HG03039 (cell line): Measurements from ENCODE around the gene HINT3.
"Not testable (repeated sequence)": the region's sequence is repeated elsewhere in the genome, so short reads cannot be mapped to it uniquely, and the experiment has no call there.

ENCODE experiments used
- ATAC-seq: cut with Tn5 transposase; IDR thresholded peaks from one replicate; pipeline ENCODE4 v1.9.1; 2021; ENCODE audit warnings: mild to moderate bottlenecking, moderate library complexity; ENCODE audit not compliant: unreplicated experiment

Gene HINT3

GRCh38 chr6:125994670-125995488, 38.3 kb downstream of the HINT3 start:
- no peak for ATAC-seq

- peak; percentile 93 for ATAC-seq
Observed at GRCh38 chr6:125995972-125996580, 39.5 kb downstream of the HINT3 start.

- ATAC-seq: no peak
Observed at GRCh38 chr6:126002755-126003679, 46.4 kb downstream of the HINT3 start.

- ATAC-seq: no peak
Observed at GRCh38 chr6:126007800-126008199, 51.2 kb downstream of the HINT3 start.

- ATAC-seq: no peak
Observed at GRCh38 chr6:126010040-126010439, 53.5 kb downstream of the HINT3 start.

- ATAC-seq: no peak
Observed at GRCh38 chr6:126015863-126016262, 59.3 kb downstream of the HINT3 start.

GRCh38 chr6:126016591-126016990, 60.0 kb downstream of the HINT3 start:
- no peak for ATAC-seq

- no peak for ATAC-seq
Observed at GRCh38 chr6:126017668-126018067, 61.1 kb downstream of the HINT3 start.

- ATAC-seq: no peak
Observed at GRCh38 chr6:126020305-126021050, 63.9 kb downstream of the HINT3 start.

- ATAC-seq: not testable (repeated sequence)
Observed at GRCh38 chr6:126023474-126023873, 66.9 kb downstream of the HINT3 start.

- no peak for ATAC-seq
Observed at GRCh38 chr6:126026001-126026400, 69.4 kb downstream of the HINT3 start.

GRCh38 chr6:126027601-126028000, 71.0 kb downstream of the HINT3 start:
- ATAC-seq: no peak
